ENCODE data around the gene BGLAP.
A peak's percentile ranks its signal among the peaks of the same experiment; 100 is the strongest.

The BGLAP gene

DNA sequence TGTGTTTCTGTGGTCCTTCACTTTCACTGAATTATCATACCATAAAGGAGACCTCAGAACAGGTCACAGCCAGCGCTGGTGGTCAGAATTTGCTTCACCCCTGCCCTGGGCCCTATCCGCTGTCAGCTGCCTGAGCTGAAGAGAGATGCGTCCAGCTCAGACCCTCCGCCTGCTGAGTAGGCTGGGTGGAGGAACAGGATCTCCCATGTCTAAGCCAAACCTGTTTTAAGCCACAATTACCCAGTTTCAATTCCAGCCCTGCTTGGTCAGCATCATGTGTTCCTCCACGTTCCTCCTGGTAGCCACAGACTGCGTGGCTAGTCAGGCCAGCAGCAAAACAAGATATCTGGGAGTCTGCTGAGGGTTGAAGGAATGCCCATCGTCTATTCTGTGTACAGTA, 13.5 kb upstream of the BGLAP start:
- DNase-seq, result peak; percentile 41

DNA sequence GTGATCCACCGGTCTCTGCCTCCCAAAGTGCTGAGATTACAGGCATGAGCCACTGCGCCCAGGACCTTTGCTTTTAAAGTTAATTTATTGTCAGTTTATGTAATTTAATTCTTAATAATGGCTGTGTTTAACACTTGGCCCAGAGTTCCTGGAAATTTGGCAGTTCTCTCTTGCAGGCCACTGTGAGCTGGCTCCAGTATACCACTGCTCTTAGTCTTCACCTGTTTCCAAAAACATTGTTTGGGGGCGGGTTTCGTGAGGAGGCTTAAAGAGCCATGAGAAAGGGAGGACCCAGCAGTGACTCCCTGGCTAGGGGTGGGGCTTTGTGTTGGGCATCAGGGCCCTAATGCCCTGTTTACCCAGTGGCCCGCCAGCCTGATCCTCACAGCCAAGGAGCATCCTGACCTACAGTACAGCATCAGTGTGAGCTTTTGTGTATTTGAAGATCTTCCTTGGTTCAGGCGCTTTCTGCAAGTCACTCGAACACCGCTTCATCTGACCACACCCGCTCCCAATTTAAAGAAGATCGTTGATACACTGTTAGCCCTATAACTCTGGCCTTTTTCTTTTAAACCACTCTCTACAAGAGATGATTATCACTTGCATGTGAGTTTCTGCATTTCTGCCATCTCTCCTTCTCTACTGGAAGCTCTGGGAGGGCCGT, 12.0 kb upstream of the BGLAP start:
- DNase-seq, result peak; percentile 29

DNA sequence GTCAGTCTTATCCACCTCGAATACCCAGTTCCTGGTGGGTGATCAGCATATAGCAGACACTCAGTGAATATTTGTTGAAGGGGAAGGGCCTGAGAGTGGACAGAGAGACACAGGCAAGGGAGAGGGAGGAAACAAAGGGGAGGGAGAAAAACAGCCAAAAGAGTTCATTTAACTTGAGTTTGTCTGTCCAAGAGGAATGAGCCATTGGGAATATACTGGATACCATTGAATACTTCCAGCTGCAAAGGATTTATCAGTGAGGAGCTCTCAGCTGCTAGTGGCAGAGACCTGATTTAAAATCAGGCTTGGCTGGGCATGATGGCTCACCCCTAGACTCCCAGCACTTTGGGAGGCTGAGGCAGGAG, 11.5 kb upstream of the BGLAP start:
- DNase-seq, result peak; percentile 4

DNA sequence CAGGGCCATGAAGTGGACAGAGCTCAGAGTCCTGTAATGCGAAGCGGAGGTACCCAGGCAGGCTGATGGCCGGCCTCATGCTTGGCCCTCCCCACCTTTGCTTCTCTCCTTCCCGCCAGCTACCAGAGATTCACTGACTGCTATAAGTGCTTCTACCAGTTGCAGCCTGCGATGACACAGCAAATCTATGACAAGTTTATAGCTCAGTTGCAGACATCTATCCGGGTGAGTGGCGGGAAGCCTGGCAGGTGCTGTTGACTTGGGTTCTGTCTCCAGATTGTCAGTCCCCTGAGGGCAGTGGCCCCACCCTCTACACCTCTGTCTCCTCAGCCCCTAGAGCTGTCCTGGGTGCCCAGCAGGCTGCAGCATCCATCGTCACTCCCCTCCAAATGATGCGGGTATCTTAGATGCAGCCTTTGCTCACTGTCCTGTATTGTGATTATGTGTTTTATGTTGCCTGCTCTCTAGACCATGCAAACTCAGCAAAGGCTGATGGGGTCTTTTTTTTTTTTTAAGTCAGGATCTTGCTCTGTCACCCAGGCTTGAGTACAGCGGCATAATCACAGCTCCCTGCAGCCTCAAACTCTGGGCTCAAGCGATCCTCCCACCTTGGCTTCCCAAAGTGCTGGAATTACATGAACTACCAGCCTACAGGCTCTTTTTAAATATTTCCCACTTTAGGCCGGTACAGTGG, 9.6 kb upstream of the BGLAP start:
- peak; percentile 2 for DNase-seq

DNA sequence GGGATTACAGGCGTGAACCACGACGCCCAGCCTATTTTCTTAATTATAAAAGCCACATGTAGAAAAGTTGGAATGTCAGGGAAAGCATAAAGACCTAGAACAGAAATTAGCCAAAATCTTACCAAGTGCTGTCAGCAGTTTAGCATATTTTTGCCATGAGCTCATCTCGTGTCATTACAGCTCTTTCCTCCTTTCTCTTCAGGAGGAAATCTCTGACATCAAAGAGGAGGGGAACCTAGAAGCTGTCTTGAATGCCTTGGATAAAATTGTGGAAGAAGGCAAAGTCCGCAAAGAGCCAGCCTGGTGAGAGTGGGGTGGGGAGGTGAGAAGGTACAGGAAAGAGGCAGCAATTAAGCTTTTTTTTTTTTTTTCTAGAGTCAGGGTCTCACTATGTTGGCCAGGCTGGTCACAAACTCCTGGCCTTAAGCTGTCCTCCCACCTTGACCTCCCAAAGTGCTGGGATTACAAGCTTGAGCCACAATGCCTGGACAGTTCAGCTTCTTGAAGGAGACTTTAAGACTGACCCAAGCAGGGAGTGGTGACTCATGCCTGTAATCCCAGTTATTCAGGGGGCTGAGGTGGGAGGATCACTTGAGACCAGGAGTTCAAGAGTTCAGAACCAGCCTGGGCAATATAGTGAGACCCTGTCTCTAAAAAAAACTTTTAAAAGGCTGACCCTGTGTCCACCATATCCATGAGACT, 8.4 kb upstream of the BGLAP start:
- no peak for DNase-seq

DNA sequence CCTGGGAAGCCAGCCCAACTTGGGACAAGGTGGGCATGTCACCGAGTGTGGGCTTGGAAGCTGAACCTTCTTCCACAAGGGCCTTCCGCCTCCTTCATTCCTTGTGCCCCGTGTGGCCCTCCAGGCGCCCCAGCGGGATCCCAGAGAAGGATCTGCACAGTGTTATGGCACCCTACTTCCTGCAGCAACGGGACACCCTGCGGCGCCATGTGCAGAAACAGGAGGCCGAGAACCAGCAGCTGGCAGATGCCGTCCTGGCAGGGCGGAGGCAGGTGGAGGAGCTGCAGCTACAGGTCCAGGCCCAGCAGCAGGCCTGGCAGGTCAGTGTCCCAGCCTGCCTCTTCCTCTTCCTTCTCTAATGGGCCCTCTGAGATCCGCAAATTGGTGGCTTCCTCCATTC, 5.8 kb upstream of the BGLAP start:
- no peak for DNase-seq

DNA sequence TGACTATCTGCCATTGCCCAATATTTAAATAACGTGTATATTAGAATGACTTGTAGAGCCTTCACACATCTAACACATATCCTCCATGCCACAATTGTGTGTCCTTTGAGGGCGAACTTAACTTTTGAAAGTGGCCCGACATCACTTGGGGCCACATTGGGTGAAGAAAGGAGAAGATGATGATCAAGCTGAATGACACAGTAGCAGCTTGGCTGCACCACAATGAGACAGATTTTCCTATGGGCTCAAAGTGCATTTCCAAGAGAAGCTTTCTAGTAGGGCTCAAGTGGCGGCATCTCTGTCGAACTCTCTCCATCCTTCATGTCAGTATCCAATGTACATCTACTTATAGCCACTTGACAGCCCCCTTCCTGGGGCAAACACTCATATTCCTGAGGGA, 3.7 kb upstream of the BGLAP start:
- DNase-seq, result no peak

DNA sequence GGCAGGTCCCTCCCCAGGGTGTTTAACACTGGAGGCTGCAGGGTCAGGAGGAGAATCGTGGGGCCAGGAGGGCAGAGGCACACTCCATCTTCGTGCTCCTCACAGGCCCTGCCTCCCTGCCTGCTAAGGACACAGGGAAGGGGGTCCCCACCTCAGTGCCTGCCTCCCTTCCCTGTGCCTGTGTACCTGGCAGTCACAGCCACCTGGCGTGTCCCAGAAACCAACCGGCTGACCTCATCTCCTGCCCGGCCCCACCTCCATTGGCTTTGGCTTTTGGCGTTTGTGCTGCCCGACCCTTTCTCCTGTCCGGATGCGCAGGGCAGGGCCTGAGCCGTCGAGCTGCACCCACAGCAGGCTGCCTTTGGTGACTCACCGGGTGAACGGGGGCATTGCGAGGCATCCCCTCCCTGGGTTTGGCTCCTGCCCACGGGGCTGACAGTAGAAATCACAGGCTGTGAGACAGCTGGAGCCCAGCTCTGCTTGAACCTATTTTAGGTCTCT, 623 bp upstream of the BGLAP start:
- peak; percentile 65 for DNase-seq

DNA sequence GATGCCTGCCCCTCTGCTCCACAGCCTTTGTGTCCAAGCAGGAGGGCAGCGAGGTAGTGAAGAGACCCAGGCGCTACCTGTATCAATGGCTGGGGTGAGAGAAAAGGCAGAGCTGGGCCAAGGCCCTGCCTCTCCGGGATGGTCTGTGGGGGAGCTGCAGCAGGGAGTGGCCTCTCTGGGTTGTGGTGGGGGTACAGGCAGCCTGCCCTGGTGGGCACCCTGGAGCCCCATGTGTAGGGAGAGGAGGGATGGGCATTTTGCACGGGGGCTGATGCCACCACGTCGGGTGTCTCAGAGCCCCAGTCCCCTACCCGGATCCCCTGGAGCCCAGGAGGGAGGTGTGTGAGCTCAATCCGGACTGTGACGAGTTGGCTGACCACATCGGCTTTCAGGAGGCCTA, 754 bp downstream of the BGLAP start:
- no peak for DNase-seq

DNA sequence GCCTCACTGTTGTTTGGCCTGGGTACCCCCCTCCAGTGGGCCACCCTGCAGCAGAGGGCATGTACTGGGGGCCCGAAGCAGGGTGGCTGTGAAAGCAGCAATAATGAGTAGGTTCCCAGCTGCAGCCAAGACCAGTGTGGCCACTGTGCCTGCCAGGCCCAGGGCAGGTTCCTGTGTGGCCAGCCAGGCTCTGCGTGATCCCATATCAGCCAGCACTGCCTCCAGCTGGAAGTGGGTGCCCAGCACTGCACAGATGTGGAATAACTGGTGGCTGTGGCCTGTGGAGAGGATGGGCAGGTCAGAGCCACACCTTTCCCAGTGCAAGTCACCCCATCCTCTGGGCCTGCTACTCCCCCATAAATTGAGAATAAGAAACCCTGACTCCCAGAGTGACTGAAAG, 2.1 kb downstream of the BGLAP start:
- DNase-seq, result no peak

DNA sequence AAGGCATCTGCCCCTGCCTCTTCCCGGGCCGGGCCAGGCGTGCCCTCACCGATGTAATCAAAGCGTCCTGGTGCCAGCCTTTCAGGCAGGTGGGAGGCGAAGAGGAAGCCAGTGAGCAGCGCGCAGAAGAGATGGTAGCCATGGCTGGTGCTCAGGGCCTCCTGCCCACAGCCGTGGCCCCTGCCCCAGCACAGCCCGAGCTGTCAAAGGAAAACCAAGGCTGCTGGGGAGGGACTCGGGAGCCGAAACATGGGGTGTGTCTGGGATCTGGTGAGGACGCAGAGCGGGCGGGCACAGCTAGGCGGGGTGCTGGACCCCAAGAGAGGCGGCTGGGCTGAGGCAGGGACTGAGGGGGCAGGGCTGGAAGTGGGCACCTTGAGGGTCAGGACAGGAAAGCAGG, 2.7 kb downstream of the BGLAP start:
- no peak for DNase-seq

DNA sequence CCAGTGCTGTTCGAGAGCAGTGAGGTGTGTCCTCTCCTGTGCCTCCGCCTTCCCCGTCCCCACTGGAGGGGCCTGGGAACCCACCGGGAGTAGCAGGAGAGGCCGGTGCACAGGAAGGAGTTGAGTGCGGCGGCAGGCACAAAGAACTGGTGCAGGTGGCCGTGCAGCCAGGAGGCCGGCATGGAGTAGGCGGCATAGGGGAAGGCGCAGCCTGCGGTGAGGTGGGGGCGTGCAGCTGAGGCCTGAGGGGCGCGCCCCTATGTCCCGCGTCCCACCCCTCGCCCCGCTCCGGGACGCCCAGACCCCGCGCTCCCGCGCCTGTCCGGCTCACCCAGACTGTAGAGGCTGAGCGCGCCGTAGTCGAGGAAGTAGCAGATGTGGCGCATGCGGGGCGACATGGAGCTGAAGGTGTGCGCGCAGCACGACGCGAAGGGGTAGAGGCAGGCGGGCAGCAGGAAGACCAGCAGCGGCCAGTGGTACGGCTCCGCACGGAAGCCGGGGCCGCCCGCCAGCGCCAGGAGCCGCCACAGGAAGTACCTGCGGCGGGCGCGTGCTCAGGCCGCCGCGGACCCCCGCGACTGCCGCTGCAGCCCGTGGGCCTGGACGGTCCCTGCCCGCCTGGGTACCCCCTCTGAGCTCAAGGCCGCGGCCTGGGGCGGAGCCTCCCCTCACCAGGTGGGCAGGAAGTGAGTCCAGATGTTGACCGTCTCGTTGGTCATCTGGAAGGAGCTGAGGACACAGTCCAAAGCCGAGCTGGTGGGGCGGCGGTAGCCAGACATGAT, 3.7 kb downstream of the BGLAP start:
- DNase-seq, result no peak

DNA sequence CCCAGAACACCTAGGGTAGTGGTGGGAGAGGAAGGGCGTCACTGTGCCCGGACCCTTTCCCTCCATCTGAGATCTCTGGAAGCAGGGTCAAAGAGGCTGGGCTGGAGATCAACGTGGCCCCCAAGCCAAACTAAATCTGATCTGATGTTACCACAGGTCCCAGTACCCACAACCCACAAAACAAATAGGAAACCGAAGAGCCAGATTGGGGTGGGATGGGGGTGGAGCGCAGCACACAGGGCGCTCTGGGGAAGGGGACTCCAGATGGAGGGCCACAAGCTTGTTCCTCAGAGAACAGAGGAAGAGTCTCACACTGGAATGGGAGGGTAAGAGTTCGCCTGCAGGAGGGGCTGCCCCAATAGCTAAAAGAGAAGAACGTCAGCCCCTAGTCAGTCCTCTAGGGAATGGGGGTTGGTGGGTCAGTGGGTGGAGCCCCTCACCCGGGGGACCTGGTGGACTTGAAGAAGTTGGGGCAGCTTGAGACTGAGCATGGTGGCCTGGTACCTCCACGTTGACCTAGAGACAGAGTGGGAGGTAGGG, 4.3 kb downstream of the BGLAP start:
- DNase-seq, result no peak

DNA sequence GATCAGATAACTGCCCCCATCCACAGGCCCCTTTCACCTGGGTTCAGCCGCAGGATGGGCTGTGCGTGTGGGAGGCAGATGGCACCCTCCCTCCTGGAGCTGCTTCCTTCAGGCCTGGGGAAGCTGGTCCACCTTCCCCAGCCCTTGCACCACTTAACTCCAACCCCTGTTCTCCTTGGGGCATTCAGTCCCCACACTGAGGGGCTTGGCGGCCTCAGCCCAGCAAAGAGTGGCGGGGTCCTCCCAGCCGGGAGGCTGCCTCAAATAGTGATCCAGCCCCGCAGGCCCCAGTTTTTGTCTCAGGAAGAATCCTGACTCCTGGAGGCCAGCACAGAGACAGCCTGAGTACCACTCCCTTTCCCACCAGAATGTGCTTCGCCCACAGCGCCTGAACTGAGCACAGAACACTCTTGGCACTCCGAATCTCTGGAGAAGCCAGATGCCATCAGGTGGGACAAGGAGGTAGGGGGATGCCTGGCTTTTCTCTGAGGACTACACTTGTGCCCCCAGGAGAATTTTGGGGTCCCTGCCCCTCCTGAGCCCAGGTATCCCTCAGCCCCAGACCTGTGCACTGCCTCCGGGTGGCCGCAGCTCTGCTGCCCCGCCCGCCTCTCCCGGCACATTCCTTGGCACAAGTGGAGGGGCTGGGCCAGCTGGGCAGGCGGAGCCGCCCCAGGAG, 4.9 kb downstream of the BGLAP start:
- DNase-seq, result no peak

DNA sequence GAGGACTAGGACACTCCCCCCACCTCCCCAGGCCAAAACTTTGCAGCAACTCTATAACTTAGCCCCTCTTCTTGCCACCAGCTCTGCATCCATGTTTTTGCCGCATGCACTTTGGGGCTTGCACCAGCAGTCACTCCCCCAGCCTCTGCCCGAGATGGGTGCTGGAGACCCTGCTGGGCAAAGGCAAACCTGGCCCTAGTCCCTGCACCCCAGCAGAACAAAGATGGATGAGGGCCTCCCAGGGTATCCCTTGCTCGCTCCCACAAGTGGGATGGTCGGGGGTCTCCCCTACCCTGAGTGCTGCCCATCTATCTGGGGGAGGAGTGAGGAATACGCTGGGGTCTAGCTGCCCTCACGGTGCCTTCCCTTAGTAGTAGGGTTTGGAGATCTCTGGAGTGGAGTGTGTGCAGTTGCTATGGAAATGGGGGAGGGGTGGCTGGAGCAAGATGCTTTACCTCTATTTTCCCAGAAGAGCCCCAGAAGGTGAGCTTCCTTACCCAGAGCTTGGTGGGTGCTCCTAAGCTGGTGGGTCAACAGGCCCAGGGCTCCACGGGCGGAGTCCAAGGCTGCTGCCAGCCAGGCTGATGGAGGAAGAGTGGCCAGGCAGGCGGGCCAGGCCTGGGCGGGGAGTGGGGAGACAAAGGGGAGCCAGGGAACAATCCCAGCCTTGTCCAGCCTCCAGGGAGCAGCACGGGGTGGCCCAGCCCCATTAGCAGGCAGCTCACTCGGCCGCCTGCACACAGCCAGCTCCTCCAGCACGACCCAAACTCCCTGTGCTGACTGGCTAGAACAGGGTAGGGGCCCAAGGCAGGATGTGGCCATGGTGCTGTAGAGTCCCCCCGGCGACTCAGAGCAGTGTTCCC, 5.7 kb downstream of the BGLAP start, which contains the start of gene PAQR6:
TSS of gene PAQR6 (minus strand) at position 597 of the 863 bp plus-strand sequence. CDS start 1,325 bp downstream, outside the sequence.
- DNase-seq, result no peak

DNA sequence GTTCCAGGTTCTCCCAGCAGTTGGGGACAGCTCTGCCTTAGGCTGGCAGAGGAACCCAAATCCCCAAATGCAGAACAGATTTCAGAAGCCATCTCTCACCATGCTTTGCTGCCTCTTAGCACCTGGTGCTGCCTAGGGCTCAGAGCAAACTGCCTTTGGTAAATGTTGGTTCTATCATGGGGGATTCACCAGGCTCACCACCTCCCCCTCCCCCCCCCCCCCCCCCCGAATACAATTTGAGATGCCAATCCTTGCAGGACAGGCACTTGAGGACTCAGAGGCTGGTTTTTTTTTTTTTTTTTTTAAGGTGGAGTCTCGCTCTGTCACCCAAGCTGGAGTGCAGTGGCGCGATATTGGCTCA, 6.3 kb downstream of the BGLAP start:
- no peak for DNase-seq

DNA sequence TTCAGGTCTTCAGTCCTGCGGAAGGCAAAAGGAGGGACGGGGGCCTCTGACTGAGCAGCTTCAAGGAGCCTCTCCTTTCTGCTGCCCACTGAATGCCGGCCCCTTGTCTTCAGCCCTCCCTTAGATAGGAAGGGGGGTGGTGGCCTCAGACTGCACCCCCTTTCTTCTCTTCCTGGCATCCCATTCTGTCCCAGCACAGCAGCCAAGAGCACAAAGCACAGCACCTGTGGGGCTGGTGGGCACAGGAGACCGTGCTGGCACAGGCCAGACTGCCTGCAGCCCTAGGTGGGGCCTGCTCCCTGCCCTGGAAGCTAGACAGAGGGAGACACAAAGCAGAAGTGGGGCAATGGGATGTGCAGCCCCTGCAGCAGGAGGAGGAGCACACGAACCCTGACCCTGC, 7.6 kb downstream of the BGLAP start:
- DNase-seq, result no peak

DNA sequence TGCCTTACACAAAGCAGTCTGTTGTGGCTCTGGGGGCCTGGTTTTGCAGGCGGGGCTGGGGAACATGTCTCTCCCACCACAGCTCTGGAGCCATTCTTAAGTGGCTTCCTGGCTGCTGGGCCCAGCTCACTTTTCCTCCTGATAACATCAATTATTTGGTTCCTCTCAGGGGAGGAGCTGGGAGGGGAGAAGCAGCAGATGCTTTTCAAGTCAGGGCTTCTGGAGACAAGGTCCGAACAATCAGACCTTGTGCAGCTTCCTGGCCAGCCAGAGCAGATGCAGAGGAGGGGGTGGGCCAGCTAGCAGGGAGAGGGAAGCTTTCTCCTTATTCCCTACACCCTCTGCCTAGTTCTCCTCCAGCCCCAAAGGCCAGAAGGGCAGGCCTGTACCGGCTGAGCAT, 9.5 kb downstream of the BGLAP start:
- no peak for DNase-seq

DNA sequence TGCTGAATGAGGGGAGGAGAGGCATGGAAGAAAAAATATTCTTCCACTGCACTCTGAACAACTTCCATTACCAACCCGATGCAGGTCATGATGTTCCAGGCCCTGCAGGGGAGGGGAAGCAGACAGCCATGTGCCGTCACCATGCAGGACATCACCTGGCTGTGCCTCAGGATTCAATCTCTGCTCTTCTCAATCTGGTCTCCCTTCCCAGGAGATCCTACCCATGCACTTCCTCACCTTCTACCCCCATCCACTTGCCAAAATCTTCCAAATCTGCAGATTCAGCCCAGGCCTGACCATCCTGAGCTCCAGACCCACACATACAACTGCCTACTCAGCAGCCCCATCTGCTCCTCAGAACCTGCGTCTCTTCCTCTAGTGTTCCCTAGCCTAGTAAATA, 11.7 kb downstream of the BGLAP start:
- no peak for DNase-seq

DNA sequence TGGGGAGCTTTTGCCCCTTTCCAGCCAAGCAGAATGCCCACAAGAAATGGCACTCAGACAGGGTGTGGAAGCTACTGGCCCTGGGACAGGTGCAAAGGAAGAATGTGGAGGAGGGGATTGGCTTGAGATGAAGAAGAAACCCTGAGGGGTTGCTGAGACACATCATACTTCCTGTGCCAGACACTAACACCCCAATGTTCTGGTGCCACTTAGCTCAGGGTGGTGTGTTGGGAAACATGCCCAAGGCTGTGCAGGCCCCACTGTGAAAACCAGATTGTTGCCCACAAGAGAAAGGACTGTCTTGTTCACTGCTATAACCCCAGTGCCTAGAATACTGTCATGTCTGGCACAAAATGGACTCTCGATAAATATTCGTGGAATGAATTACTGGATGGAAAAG, 15.7 kb downstream of the BGLAP start:
- no peak for DNase-seq

DNA sequence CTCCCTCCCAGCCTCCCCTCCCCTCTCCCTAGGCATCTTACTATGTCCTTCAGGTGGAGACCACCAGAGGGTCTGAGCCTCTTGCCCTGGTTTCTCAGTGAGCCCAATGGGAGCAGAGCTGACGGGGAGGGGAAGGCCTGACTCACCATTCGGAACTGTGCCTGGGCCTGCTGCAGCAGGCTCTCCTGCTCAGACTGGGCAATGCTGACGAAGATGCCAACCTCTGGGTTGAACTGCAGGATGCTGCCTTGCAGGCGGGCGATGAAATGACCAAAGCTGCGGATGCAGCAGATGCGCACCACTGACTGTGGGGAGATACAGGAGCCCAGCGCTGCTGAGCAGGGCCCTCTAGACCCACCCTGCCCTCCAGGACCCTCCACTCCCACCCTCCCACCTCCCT, 16.9 kb downstream of the BGLAP start:
- no peak for DNase-seq

Data from left hindlimb (tissue), 1 donor.